Activated CD4-positive, CD25-positive, alpha-beta regulatory T cell (primary cell): ENCODE results near the gene DOLK.

Source experiments
- DNase-seq, 4 experiments: peaks; one replicate each; lab custom pipeline; 2025; lab: John Stamatoyannopoulos, UW

DOLK gene

GRCh38 chr9:128933731-128934130 is 13.7 kb downstream of the DOLK start:
- DNase-seq, result no peak

- no peak for DNase-seq
Measured at GRCh38 chr9:128929560-128929959, 17.8 kb downstream of the DOLK start.

GRCh38 chr9:128928624-128929023 is 18.8 kb downstream of the DOLK start:
- no peak for DNase-seq

GRCh38 chr9:128927731-128928411 is 19.5 kb downstream of the DOLK start:
- peak in 3 of 4 experiments; percentile 17 to 23 (median 18) for DNase-seq

GRCh38 chr9:128923493-128923883 is 23.9 kb downstream of the DOLK start:
- no peak for DNase-seq

GRCh38 chr9:128921881-128922763 is 25.3 kb downstream of the DOLK start:
- no peak for DNase-seq

- no peak for DNase-seq
Measured at GRCh38 chr9:128920381-128921058, 26.9 kb downstream of the DOLK start, which contains the start of gene PHYHD1. Gene PHYHD1 (plus strand): TSS chr9:128920982. CDS start chr9:128922324, 1,342 bp downstream.

- no peak for DNase-seq
Measured at GRCh38 chr9:128919402-128920089, 27.9 kb downstream of the DOLK start.

- DNase-seq, result no peak
Measured at GRCh38 chr9:128918921-128919320, 28.5 kb downstream of the DOLK start.

- no peak for DNase-seq
Measured at GRCh38 chr9:128917151-128917849, 30.1 kb downstream of the DOLK start.

GRCh38 chr9:128916745-128917144 is 30.7 kb downstream of the DOLK start:
- no peak for DNase-seq

- no peak for DNase-seq
Measured at GRCh38 chr9:128916204-128916603, 31.2 kb downstream of the DOLK start.

GRCh38 chr9:128913995-128914772 is 33.2 kb downstream of the DOLK start:
- DNase-seq, result no peak

GRCh38 chr9:128913048-128913900 is 34.1 kb downstream of the DOLK start:
- no peak for DNase-seq

GRCh38 chr9:128912270-128912853 is 35.0 kb downstream of the DOLK start:
- DNase-seq, result no peak

GRCh38 chr9:128911529-128912035 is 35.8 kb downstream of the DOLK start:
- DNase-seq, result no peak

- no peak for DNase-seq
Measured at GRCh38 chr9:128910906-128911305, 36.5 kb downstream of the DOLK start.

GRCh38 chr9:128909859-128910258 is 37.5 kb downstream of the DOLK start:
- DNase-seq, result no peak

- DNase-seq, result no peak
Measured at GRCh38 chr9:128908372-128908771, 39.0 kb downstream of the DOLK start.
